Body of pancreas (tissue), 4 donors: ENCODE measurements around the gene CLK3.

ENCODE experiments used
- CTCF ChIP-seq, 7 experiments: fragments of 450-650 bp in 4 of 7; fragments of 200-600 bp in 3 of 7; sonication (generic) in 3 of 7; IDR thresholded peaks; one replicate each; pipeline ENCODE4 v1.5.1; 2016 to 2019; ENCODE audit warnings: antibody characterized with exemption in 7 of 7
- POLR2A ChIP-seq, 3 donors: fragments of 450-650 bp; IDR thresholded peaks; one replicate each; pipeline ENCODE4 v1.6.1; 2016; ENCODE audit warnings: antibody characterized with exemption in 3 of 3, mild to moderate bottlenecking in 2 of 3

GRCh38 chr15:74584779-74585178, 30.9 kb upstream of the CLK3 start:
- TF ChIP-seq CTCF (IDR thresholded peaks at IDR 0.05) (no peak), POLR2A (IDR thresholded peaks at IDR 0.05) (no peak)
